ENCODE measurements around the gene ZFP92. TPM values are rescaled to one million over a fixed set of nuclear protein-coding genes. Genes with fewer than 3 reads are reported as not detected.

The ZFP92 gene
- total RNA-seq, 1 donor from 2014 or later = 1.6 TPM

- ATAC-seq (ENCODE audit: low read depth) = no peak
- ChIA-PET POLR2A (no interaction called here), CTCF (no interaction called here)
- peaks cover 6% of the 10 kb centered on the region for H3K9me3 Mint-ChIP-seq
- no peaks in the 10 kb centered on the region for H3K36me3 Mint-ChIP-seq (ENCODE audit: low read depth)
- no peak overlapping the region for H3K27ac Mint-ChIP-seq
- DNase-seq = no peak
- no peak for TF ChIP-seq CTCF (IDR thresholded peaks at IDR 0.05)
- H3K27me3 Mint-ChIP-seq = no peaks in the 10 kb centered on the region
- H3K4me3 Mint-ChIP-seq = no peak overlapping the region
- intact Hi-C loops (cut with micrococcal nuclease) = no loop called here
- no peaks in the 10 kb centered on the region for H3K4me1 Mint-ChIP-seq
Observed at GRCh38 chrX:153430796-153431195, 19.5 kb downstream of the ZFP92 start.

GRCh38 chrX:153433161-153433680 lies 21.9 kb downstream of the ZFP92 start:
- intact Hi-C loops (cut with micrococcal nuclease) = no loop called here
- ATAC-seq (ENCODE audit: low read depth) (no peak), DNase-seq (no peak)
- ChIA-PET CTCF (no interaction called here), POLR2A (no interaction called here)
- Mint-ChIP-seq H3K4me1 (no peaks in the 10 kb centered on the region), H3K9me3 (peaks cover 2% of the 10 kb centered on the region), H3K4me3 (no peak overlapping the region), H3K27me3 (no peaks in the 10 kb centered on the region), H3K36me3 (ENCODE audit: low read depth) (no peaks in the 10 kb centered on the region), H3K27ac (no peak overlapping the region)
- TF ChIP-seq CTCF (IDR thresholded peaks at IDR 0.05) = no peak

- no peak for DNase-seq
- POLR2A ChIA-PET = no interaction called here
- Mint-ChIP-seq H3K4me3 (no peak overlapping the region), H3K27ac (no peak overlapping the region), H3K4me1 (no peaks in the 10 kb centered on the region), H3K27me3 (peaks cover 2% of the 10 kb centered on the region), H3K9me3 (peaks cover 2% of the 10 kb centered on the region), H3K36me3 (ENCODE audit: low read depth) (no peaks in the 10 kb centered on the region)
- CTCF ChIA-PET = no interaction called here
- intact Hi-C loops (cut with micrococcal nuclease) = no loop called here
- no peak for TF ChIP-seq CTCF (IDR thresholded peaks at IDR 0.05)
- ATAC-seq (ENCODE audit: low read depth) = no peak
Observed at GRCh38 chrX:153433781-153434285, 22.6 kb downstream of the ZFP92 start.

- CTCF ChIA-PET = no interaction called here
- no peak overlapping the region for H3K4me3 Mint-ChIP-seq
- no peak for TF ChIP-seq CTCF (IDR thresholded peaks at IDR 0.05)
- peaks cover 2% of the 10 kb centered on the region for H3K27me3 Mint-ChIP-seq
- no peaks in the 10 kb centered on the region for H3K4me1 Mint-ChIP-seq
- H3K36me3 Mint-ChIP-seq (ENCODE audit: low read depth) = no peaks in the 10 kb centered on the region
- DNase-seq (no peak), ATAC-seq (ENCODE audit: low read depth) (no peak)
- intact Hi-C loops (cut with micrococcal nuclease) = no loop called here
- POLR2A ChIA-PET = no interaction called here
- no peak overlapping the region for H3K27ac Mint-ChIP-seq
- peaks cover 2% of the 10 kb centered on the region for H3K9me3 Mint-ChIP-seq
Observed at GRCh38 chrX:153434801-153435200, 23.5 kb downstream of the ZFP92 start.

GRCh38 chrX:153435845-153436244 lies 24.6 kb downstream of the ZFP92 start:
- ATAC-seq (ENCODE audit: low read depth) (no peak), DNase-seq (no peak)
- H3K36me3 Mint-ChIP-seq (ENCODE audit: low read depth) = no peaks in the 10 kb centered on the region
- H3K27me3 Mint-ChIP-seq = peaks cover 2% of the 10 kb centered on the region
- intact Hi-C loops (cut with micrococcal nuclease) = no loop called here
- H3K27ac Mint-ChIP-seq = no peak overlapping the region
- no peaks in the 10 kb centered on the region for H3K9me3 Mint-ChIP-seq
- H3K4me3 Mint-ChIP-seq = no peak overlapping the region
- no peak for TF ChIP-seq CTCF (IDR thresholded peaks at IDR 0.05)
- ChIA-PET POLR2A (no interaction called here), CTCF (no interaction called here)
- H3K4me1 Mint-ChIP-seq = no peaks in the 10 kb centered on the region

Data from activated B cell treated with CpG ODN at 0.5 μM for 24 hours (primary cell).